NT2/D1 (cell line): ENCODE measurements around the gene UBE2J2.

Experiments used
- DNase-seq: peaks from one replicate; pipeline ENCODE4 v3.0.0-alpha.2; 2011; ENCODE audit warnings: low read depth, low spot score
- H3K27me3 ChIP-seq: 2 replicates; pipeline ENCODE4 v1.6.0; 2011; ENCODE audit warnings: mild to moderate bottlenecking; ENCODE audit not compliant: insufficient read length, insufficient read depth
- H3K36me3 ChIP-seq: 2 replicates; pipeline ENCODE4 v1.6.1; 2011; ENCODE audit warnings: mild to moderate bottlenecking, low read length, mixed read lengths; ENCODE audit not compliant: insufficient read depth, insufficient read length
- H3K4me1 ChIP-seq: 2 replicates; pipeline ENCODE4 v1.5.1; 2011; ENCODE audit not compliant: insufficient read depth, insufficient read length
- H3K4me3 ChIP-seq: 2 replicates; pipeline ENCODE4 v1.5.1; 2011; ENCODE audit warnings: low read depth; ENCODE audit not compliant: insufficient read length
- H3K9ac ChIP-seq: 2 replicates; pipeline ENCODE4 v1.6.0; 2011; ENCODE audit warnings: low read depth; ENCODE audit not compliant: insufficient read length
- H3K9me3 ChIP-seq: 2 replicates; pipeline ENCODE4 v1.5.1; 2011; ENCODE audit warnings: mild to moderate bottlenecking, low read length; ENCODE audit not compliant: insufficient read depth
- SUZ12 ChIP-seq: IDR thresholded peaks from 2 replicates; pipeline ENCODE4 v1.6.1; 2011; ENCODE audit not compliant: insufficient read length, insufficient read depth; ENCODE audit errors: extremely low read depth
- YY1 ChIP-seq: IDR thresholded peaks from 2 replicates; pipeline ENCODE4 v1.6.1; 2011; ENCODE audit not compliant: insufficient read length, insufficient read depth
- ZNF274 ChIP-seq: IDR thresholded peaks from 2 replicates; pipeline ENCODE4 v1.6.1; 2011; ENCODE audit warnings: mild to moderate bottlenecking, low read depth, low read length

Gene UBE2J2

DNA sequence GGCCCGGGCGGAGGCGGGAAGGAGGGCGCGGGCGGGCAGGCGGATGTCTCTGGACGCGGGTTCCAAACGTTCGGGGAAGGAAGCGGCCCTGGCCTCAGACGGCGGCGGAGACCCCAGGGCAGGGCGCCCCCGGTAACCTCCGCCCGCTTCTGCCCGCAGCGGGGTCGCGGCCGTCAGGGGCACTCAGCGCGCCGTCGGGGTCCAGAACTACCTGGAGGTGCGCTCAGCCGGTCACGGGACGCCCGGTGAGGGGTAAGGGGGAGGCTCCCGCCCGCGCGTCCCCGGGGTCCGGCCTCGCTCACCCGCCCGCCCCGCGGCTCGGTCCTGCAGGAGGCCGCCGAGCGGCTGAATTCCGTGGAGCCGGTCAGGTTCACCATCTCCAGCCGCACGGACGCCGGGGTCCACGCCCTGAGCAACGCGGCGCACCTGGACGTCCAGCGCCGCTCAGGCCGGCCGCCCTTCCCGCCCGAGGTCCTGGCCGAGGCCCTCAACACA is 35.1 kb upstream of the UBE2J2 start:
- Histone ChIP-seq H3K9ac (peak overlapping the region; percentile 90), H3K27me3 (no peaks in the 10 kb centered on the region), H3K9me3 (no peaks in the 10 kb centered on the region), H3K4me1 (peaks cover 16% of the 10 kb centered on the region), H3K36me3 (peaks cover 49% of the 10 kb centered on the region), H3K4me3 (peak overlapping the region; percentile 70)
- TF ChIP-seq ZNF274 (no peak), YY1 (no peak), SUZ12 (no peak)
- no peak for DNase-seq

- Histone ChIP-seq H3K27me3 (no peaks in the 10 kb centered on the region), H3K9ac (peak within 1 kb of the TSS; percentile 92), H3K4me3 (peak within 1 kb of the TSS; percentile 72), H3K9me3 (no peaks in the 10 kb centered on the region), H3K36me3 (peaks cover 42% of the 10 kb centered on the region), H3K4me1 (peaks cover 18% of the 10 kb centered on the region)
- DNase-seq = peak; percentile 71
- TF ChIP-seq YY1 (no peak), SUZ12 (no peak), ZNF274 (no peak)
Observed at GRCh38 chr1:1307923-1308755, 34.5 kb upstream of the UBE2J2 start, which contains the start of the genes ACAP3 and PUSL1. ACAP3 (minus strand) TSS chr1:1307930; CDS start chr1:1307815, 115 bp downstream. PUSL1 (plus strand) TSS chr1:1308597; CDS start chr1:1308644, 47 bp downstream.

DNA sequence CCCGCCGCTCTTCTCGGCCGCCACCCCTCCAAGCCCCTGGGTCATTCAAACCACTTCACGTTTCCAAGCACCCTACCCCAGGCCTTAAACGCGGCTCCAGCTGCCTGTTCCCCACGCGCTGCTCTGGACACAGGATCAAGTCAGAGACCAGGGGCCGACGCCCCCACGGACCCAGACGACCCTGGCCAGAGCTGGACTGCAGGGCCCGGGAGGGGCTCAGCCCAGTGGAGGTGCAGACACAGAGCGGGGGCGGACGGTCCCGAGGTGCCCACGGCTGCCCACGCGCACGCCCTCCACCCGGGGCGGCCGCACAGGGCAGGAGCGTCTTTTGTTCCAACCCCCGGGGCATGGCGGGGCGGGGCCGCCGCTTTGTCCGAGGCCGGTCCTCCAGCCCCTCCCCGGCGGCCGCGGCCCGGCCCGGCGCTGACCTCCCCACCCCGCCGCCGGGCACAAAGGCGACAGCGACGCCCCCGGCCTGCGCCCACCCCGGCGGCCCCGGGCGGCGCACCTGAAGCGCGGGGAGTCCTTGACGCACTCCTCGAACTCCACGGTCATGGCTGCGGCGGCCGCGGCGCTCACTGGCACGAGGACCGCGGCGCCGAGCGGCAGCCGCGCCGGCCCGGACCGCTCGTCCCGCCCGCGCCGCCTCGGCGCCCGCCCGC is 33.7 kb upstream of the UBE2J2 start:
- TF ChIP-seq SUZ12 (no peak), ZNF274 (no peak), YY1 (no peak)
- H3K27me3 ChIP-seq = no peaks in the 10 kb centered on the region
- no peak for DNase-seq

GRCh38 chr1:1306661-1307260 is 33.1 kb upstream of the UBE2J2 start:
- Histone ChIP-seq H3K4me3 (peak overlapping the region; percentile 72), H3K36me3 (peaks cover 30% of the 10 kb centered on the region), H3K9me3 (no peaks in the 10 kb centered on the region), H3K27me3 (no peaks in the 10 kb centered on the region), H3K9ac (peak overlapping the region; percentile 92), H3K4me1 (peaks cover 26% of the 10 kb centered on the region)
- no peak for DNase-seq
- no peak for TF ChIP-seq ZNF274
- TF ChIP-seq YY1 = no peak
- TF ChIP-seq SUZ12 = no peak

More for the DNA sequence above, 33.7 kb upstream of the UBE2J2 start:
- Histone ChIP-seq H3K4me1 (peaks cover 24% of the 10 kb centered on the region), H3K9ac (peak overlapping the region; percentile 92), H3K4me3 (peak overlapping the region; percentile 72), H3K9me3 (no peaks in the 10 kb centered on the region), H3K36me3 (peaks cover 35% of the 10 kb centered on the region)

GRCh38 chr1:1306070-1306660 is 32.5 kb upstream of the UBE2J2 start:
- peak overlapping the region; percentile 72 for H3K4me3 ChIP-seq
- H3K4me1 ChIP-seq = peaks cover 26% of the 10 kb centered on the region
- DNase-seq = no peak
- H3K36me3 ChIP-seq = peaks cover 24% of the 10 kb centered on the region
- no peaks in the 10 kb centered on the region for H3K9me3 ChIP-seq
- H3K27me3 ChIP-seq = no peaks in the 10 kb centered on the region
- peak overlapping the region; percentile 92 for H3K9ac ChIP-seq
- TF ChIP-seq YY1 (no peak), SUZ12 (no peak), ZNF274 (no peak)

- peak overlapping the region; percentile 92 for H3K9ac ChIP-seq
- TF ChIP-seq SUZ12 (no peak), ZNF274 (no peak), YY1 (no peak)
- H3K9me3 ChIP-seq = no peaks in the 10 kb centered on the region
- DNase-seq = no peak
- H3K27me3 ChIP-seq = no peaks in the 10 kb centered on the region
- H3K36me3 ChIP-seq = peaks cover 19% of the 10 kb centered on the region
- H3K4me1 ChIP-seq = peaks cover 25% of the 10 kb centered on the region
- H3K4me3 ChIP-seq = peak overlapping the region; percentile 27
Observed at GRCh38 chr1:1305300-1306069, 31.8 kb upstream of the UBE2J2 start.
